Activated T-helper 17 cell treated with anti-CD3 and anti-CD28 coated beads, Interleukin-2, amount 50 U/mL, for 72 hours (primary cell): ENCODE data around the gene NCR1. TPM values are rescaled to one million over a fixed set of nuclear protein-coding genes. Genes with fewer than 3 reads are reported as not detected.
"Not testable (repeated sequence)": the region's sequence is repeated elsewhere in the genome, so short reads cannot be mapped to it uniquely, and the experiment has no call there.

ENCODE experiments used
- ATAC-seq: fragments of 150-1000 bp; cut with Tn5 transposase; replicated peaks from 2 replicates; pipeline ENCODE4 v1.10.0; 2021; ENCODE audit warnings: mild to moderate bottlenecking, moderate library complexity
- H3K27ac Mint-ChIP-seq: one replicate; pipeline ENCODE4 v1.8.0; 2022; ENCODE audit warnings: mixed read lengths
- H3K27me3 Mint-ChIP-seq: one replicate; pipeline ENCODE4 v1.8.0; 2022; ENCODE audit warnings: mixed read lengths
- H3K36me3 Mint-ChIP-seq: one replicate; pipeline ENCODE4 v1.8.0; 2022; ENCODE audit warnings: low read depth, mild to moderate bottlenecking, mixed read lengths
- H3K4me1 Mint-ChIP-seq: one replicate; pipeline ENCODE4 v1.8.0; 2022; ENCODE audit warnings: mixed read lengths
- H3K4me3 Mint-ChIP-seq: one replicate; pipeline ENCODE4 v1.8.0; 2022; ENCODE audit warnings: mild to moderate bottlenecking, mixed read lengths
- H3K9me3 Mint-ChIP-seq: one replicate; pipeline ENCODE4 v1.8.0; 2022; ENCODE audit warnings: mixed read lengths
- total RNA-seq, 2 donors: library from RNA; stranded (reverse); gene quantifications; one replicate each; pipeline ENCODE4 v1.2.3, GENCODE V29; 2022

Gene NCR1
- total RNA-seq, 2 donors from 2014 or later = not detected

- no peak overlapping the region for H3K27ac Mint-ChIP-seq
- H3K4me3 Mint-ChIP-seq = no peak overlapping the region
- no peak for ATAC-seq
- H3K4me1 Mint-ChIP-seq = no peaks in the 10 kb centered on the region
- peaks cover 4% of the 10 kb centered on the region for H3K27me3 Mint-ChIP-seq
- H3K36me3 Mint-ChIP-seq = no peaks in the 10 kb centered on the region
- H3K9me3 Mint-ChIP-seq = peaks cover 14% of the 10 kb centered on the region
These were observed 22.4 kb downstream of the NCR1 start for GRCh38 chr19:54928299-54928698.

GRCh38 chr19:54937926-54938325, 32.0 kb downstream of the NCR1 start:
- Mint-ChIP-seq H3K27me3 (peaks cover 3% of the 10 kb centered on the region), H3K4me1 (no peaks in the 10 kb centered on the region), H3K9me3 (no peaks in the 10 kb centered on the region), H3K27ac (no peak overlapping the region), H3K36me3 (no peaks in the 10 kb centered on the region), H3K4me3 (no peak overlapping the region)
- peak; percentile 79 for ATAC-seq

GRCh38 chr19:54938906-54939305, 33.0 kb downstream of the NCR1 start:
- Mint-ChIP-seq H3K27me3 (peaks cover 3% of the 10 kb centered on the region), H3K9me3 (no peaks in the 10 kb centered on the region), H3K36me3 (no peaks in the 10 kb centered on the region), H3K4me1 (no peaks in the 10 kb centered on the region), H3K27ac (no peak overlapping the region), H3K4me3 (no peak overlapping the region)
- ATAC-seq = no peak

- not testable (repeated sequence) for H3K4me3 Mint-ChIP-seq, H3K27ac Mint-ChIP-seq, H3K27me3 Mint-ChIP-seq, H3K4me1 Mint-ChIP-seq, ATAC-seq, H3K9me3 Mint-ChIP-seq, H3K36me3 Mint-ChIP-seq
These were observed 33.6 kb downstream of the NCR1 start for GRCh38 chr19:54939538-54939937.

GRCh38 chr19:54943772-54944361, 37.9 kb downstream of the NCR1 start:
- not testable (repeated sequence) for H3K4me1 Mint-ChIP-seq, H3K27me3 Mint-ChIP-seq, H3K9me3 Mint-ChIP-seq, H3K27ac Mint-ChIP-seq, H3K4me3 Mint-ChIP-seq, H3K36me3 Mint-ChIP-seq, ATAC-seq

- Mint-ChIP-seq H3K27ac (no peak within 1 kb of the TSS), H3K27me3 (no peaks in the 10 kb centered on the region), H3K36me3 (no peaks in the 10 kb centered on the region), H3K4me3 (no peak within 1 kb of the TSS), H3K4me1 (no peaks in the 10 kb centered on the region), H3K9me3 (no peaks in the 10 kb centered on the region)
- no peak for ATAC-seq
These were observed 41.4 kb downstream of the NCR1 start, which contains the start of gene NLRP7 for GRCh38 chr19:54947381-54947780. NLRP7 (minus strand) TSS chr19:54947530.

GRCh38 chr19:54949412-54949811, 43.5 kb downstream of the NCR1 start:
- ATAC-seq = peak; percentile 63
- no peaks in the 10 kb centered on the region for H3K36me3 Mint-ChIP-seq
- H3K9me3 Mint-ChIP-seq = no peaks in the 10 kb centered on the region
- H3K4me3 Mint-ChIP-seq = no peak overlapping the region
- H3K27me3 Mint-ChIP-seq = no peaks in the 10 kb centered on the region
- no peak overlapping the region for H3K27ac Mint-ChIP-seq
- H3K4me1 Mint-ChIP-seq = no peaks in the 10 kb centered on the region

- not testable (repeated sequence) for H3K9me3 Mint-ChIP-seq, H3K36me3 Mint-ChIP-seq, H3K27ac Mint-ChIP-seq, ATAC-seq, H3K4me1 Mint-ChIP-seq, H3K27me3 Mint-ChIP-seq, H3K4me3 Mint-ChIP-seq
These were observed 44.6 kb downstream of the NCR1 start for GRCh38 chr19:54950580-54950979.

- Mint-ChIP-seq H3K36me3 (no peaks in the 10 kb centered on the region), H3K4me3 (no peak overlapping the region), H3K4me1 (no peaks in the 10 kb centered on the region), H3K9me3 (no peaks in the 10 kb centered on the region), H3K27me3 (no peaks in the 10 kb centered on the region), H3K27ac (no peak overlapping the region)
- ATAC-seq = no peak
These were observed 46.8 kb downstream of the NCR1 start for GRCh38 chr19:54952591-54953344.

GRCh38 chr19:54953345-54953713, 47.4 kb downstream of the NCR1 start:
- H3K36me3 Mint-ChIP-seq, H3K4me3 Mint-ChIP-seq, H3K27me3 Mint-ChIP-seq: not testable (repeated sequence)

GRCh38 chr19:54955376-54955775, 49.4 kb downstream of the NCR1 start:
- no peaks in the 10 kb centered on the region for H3K9me3 Mint-ChIP-seq
- no peak overlapping the region for H3K4me3 Mint-ChIP-seq
- no peaks in the 10 kb centered on the region for H3K36me3 Mint-ChIP-seq
- ATAC-seq = peak; percentile 18
- H3K4me1 Mint-ChIP-seq = no peaks in the 10 kb centered on the region
- H3K27ac Mint-ChIP-seq = no peak overlapping the region
- H3K27me3 Mint-ChIP-seq = peaks cover 8% of the 10 kb centered on the region

More at GRCh38 chr19:54953345-54953713, 47.4 kb downstream of the NCR1 start:
- not testable (repeated sequence) for ATAC-seq, H3K27ac Mint-ChIP-seq, H3K4me1 Mint-ChIP-seq, H3K9me3 Mint-ChIP-seq

- Mint-ChIP-seq H3K9me3 (no peaks in the 10 kb centered on the region), H3K4me3 (peak overlapping the region; percentile 16), H3K36me3 (no peaks in the 10 kb centered on the region), H3K4me1 (no peaks in the 10 kb centered on the region), H3K27ac (no peak overlapping the region), H3K27me3 (peaks cover 8% of the 10 kb centered on the region)
- ATAC-seq = no peak
These were observed 53.9 kb downstream of the NCR1 start for GRCh38 chr19:54959840-54960239.

Other genes with a start within 250 kb of the NCR1 start
- not detected for gene LILRB4, start 243.2 kb upstream of the NCR1 start, total RNA-seq
- not detected for gene KIR3DL3, start 181.7 kb upstream of the NCR1 start, total RNA-seq
- gene KIR2DL3, start 167.6 kb upstream of the NCR1 start, total RNA-seq = not detected
- not detected for gene KIR2DL1, start 136.4 kb upstream of the NCR1 start, total RNA-seq
- gene KIR2DL4, start 102.5 kb upstream of the NCR1 start, total RNA-seq = not detected
- not detected for gene KIR3DL1, start 89.7 kb upstream of the NCR1 start, total RNA-seq
- gene KIR2DS4, start 73.5 kb upstream of the NCR1 start, total RNA-seq = not detected
- gene KIR3DL2, start 55.7 kb upstream of the NCR1 start, total RNA-seq = 1 to 10 TPM in 1 of 2 donors, under 1 TPM in 1; 0.85 to 2.2 TPM
- gene FCAR, start 31.9 kb upstream of the NCR1 start, total RNA-seq = not detected
- not detected for gene NLRP7, start 41.4 kb downstream of the NCR1 start, total RNA-seq
- 1 to 10 TPM; 2.9 to 6.1 TPM for gene NLRP2, start 60.2 kb downstream of the NCR1 start, total RNA-seq
- under 1 TPM; 0.13 to 0.69 TPM for gene GP6, start 132.1 kb downstream of the NCR1 start, total RNA-seq
- 10 to 100 TPM; 20.4 to 25.0 TPM for gene RDH13, start 157.0 kb downstream of the NCR1 start, total RNA-seq
- gene EPS8L1, start 169.7 kb downstream of the NCR1 start, total RNA-seq = 1 to 10 TPM; 1.4 to 2.1 TPM
- 10 to 100 TPM; 74.5 to 94.8 TPM for gene PPP1R12C, start 211.5 kb downstream of the NCR1 start, total RNA-seq
- not detected for gene TNNT1, start 243.1 kb downstream of the NCR1 start, total RNA-seq